Mesothelial cell of epicardium (in vitro differentiated cells): ENCODE measurements around the gene NUP155. TPM values are rescaled to one million over a fixed set of nuclear protein-coding genes. Genes with fewer than 3 reads are reported as not detected.
A peak's percentile ranks its signal among the peaks of the same experiment; 100 is the strongest.
"Not testable (repeated sequence)": the region's sequence is repeated elsewhere in the genome, so short reads cannot be mapped to it uniquely, and the experiment has no call there.

Source experiments
- DNase-seq, 2 experiments: peaks; one replicate each; pipeline ENCODE4 v3.0.0; 2021; ENCODE audit warnings: low spot score in 2 of 2; ENCODE audit not compliant: unreplicated experiment in 2 of 2
- H3K27ac Mint-ChIP-seq: 2 replicates; pipeline ENCODE4 v1.8.0; 2021; ENCODE audit warnings: mixed read lengths
- H3K27me3 Mint-ChIP-seq: 2 replicates; pipeline ENCODE4 v1.8.0; 2021; ENCODE audit warnings: low read depth, mixed read lengths
- H3K36me3 Mint-ChIP-seq: 2 replicates; pipeline ENCODE4 v1.8.0; 2021; ENCODE audit warnings: mixed read lengths
- H3K4me1 Mint-ChIP-seq: 2 replicates; pipeline ENCODE4 v1.8.0; 2021; ENCODE audit warnings: mixed read lengths
- H3K4me3 Mint-ChIP-seq: 2 replicates; pipeline ENCODE4 v1.8.0; 2021; ENCODE audit warnings: mild to moderate bottlenecking, moderate library complexity, mixed read lengths
- H3K9me3 Mint-ChIP-seq: 2 replicates; pipeline ENCODE4 v1.8.0; 2021; ENCODE audit warnings: mixed read lengths
- total RNA-seq: library from RNA; stranded (reverse); gene quantifications from 3 replicates; pipeline ENCODE4 v1.2.1, GENCODE V29; 2021
- TF ChIP-seq, protein P1 (sequence below): fragments of 200-600 bp; sonication (generic); IDR thresholded peaks from one replicate; pipeline ENCODE4 v1.5.0; 2021; ENCODE audit warnings: antibody characterized with exemption; ENCODE audit not compliant: unreplicated experiment

Gene NUP155
- total RNA-seq, 1 donor from 2014 or later = 32.9 TPM

DNA sequence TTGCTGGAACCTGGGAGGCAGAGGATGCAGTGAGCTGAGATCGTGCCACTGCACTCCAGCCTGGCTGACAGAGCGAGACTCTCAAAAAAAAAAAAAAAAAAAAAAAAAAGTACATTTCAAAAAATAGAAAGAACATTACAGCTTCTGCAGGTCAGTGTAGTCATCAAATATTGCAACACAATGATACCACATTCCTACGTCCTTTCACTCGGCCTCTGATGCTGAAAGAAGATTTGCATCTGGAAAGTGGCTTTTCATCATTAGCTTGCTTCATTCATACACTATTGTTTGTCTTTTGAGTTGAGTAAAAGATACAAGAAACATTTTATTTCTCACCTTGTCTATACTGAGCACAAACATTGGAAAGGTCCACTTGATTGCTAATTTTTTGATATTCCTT, 62.1 kb downstream of the NUP155 start:
- Mint-ChIP-seq H3K27ac (no peak overlapping the region), H3K4me1 (no peaks in the 10 kb centered on the region), H3K4me3 (no peak overlapping the region), H3K27me3 (no peaks in the 10 kb centered on the region), H3K36me3 (peaks cover 37% of the 10 kb centered on the region), H3K9me3 (no peaks in the 10 kb centered on the region)
- TF ChIP-seq, protein P1, sequence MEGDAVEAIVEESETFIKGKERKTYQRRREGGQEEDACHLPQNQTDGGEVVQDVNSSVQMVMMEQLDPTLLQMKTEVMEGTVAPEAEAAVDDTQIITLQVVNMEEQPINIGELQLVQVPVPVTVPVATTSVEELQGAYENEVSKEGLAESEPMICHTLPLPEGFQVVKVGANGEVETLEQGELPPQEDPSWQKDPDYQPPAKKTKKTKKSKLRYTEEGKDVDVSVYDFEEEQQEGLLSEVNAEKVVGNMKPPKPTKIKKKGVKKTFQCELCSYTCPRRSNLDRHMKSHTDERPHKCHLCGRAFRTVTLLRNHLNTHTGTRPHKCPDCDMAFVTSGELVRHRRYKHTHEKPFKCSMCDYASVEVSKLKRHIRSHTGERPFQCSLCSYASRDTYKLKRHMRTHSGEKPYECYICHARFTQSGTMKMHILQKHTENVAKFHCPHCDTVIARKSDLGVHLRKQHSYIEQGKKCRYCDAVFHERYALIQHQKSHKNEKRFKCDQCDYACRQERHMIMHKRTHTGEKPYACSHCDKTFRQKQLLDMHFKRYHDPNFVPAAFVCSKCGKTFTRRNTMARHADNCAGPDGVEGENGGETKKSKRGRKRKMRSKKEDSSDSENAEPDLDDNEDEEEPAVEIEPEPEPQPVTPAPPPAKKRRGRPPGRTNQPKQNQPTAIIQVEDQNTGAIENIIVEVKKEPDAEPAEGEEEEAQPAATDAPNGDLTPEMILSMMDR = no peak
- DNase-seq = no peak

DNA sequence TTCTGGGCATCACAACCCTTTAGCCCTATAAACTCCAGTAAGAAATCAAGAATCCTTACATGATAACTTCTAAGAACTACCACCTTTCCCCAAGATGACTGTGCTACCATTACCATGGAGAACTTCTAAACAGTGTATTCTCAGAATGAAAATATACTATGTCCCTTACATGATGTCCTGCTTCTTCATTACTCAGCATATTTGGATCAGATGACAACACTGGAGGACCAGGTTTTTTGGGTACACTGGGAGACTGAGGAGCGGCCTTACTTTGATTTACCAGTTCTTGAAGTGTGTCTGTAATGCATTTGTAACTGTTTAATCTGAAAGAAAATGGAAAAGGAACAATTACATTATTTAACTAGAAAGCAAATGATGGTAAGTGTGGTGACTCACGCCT, 66.0 kb downstream of the NUP155 start:
- Mint-ChIP-seq H3K36me3 (peaks cover 33% of the 10 kb centered on the region), H3K4me3 (no peak overlapping the region), H3K4me1 (no peaks in the 10 kb centered on the region), H3K27ac (no peak overlapping the region), H3K27me3 (no peaks in the 10 kb centered on the region), H3K9me3 (no peaks in the 10 kb centered on the region)
- no peak for DNase-seq
- TF ChIP-seq, protein P1 = no peak

DNA sequence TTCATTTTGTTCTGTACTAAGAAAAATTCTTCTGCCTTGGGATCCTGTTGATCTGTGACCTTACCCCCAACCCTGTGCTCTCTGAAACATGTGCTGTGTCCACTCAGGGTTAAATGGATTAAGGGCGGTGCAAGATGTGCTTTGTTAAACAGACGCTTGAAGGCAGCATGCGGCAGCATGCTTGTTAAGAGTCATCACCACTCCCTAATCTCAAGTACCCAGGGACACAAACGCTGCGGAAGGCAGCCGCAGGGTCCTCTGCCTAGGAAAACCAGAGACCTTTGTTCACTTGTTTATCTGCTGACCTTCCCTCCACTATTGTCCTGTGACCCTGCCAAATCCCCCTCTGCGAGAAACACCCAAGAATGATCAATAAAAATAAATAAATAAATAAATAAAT, 74.6 kb downstream of the NUP155 start:
- DNase-seq, H3K4me3 Mint-ChIP-seq, H3K27me3 Mint-ChIP-seq, H3K4me1 Mint-ChIP-seq, H3K9me3 Mint-ChIP-seq, H3K27ac Mint-ChIP-seq: not testable (repeated sequence)
- H3K36me3 Mint-ChIP-seq = peaks cover 36% of the 10 kb centered on the region

DNA sequence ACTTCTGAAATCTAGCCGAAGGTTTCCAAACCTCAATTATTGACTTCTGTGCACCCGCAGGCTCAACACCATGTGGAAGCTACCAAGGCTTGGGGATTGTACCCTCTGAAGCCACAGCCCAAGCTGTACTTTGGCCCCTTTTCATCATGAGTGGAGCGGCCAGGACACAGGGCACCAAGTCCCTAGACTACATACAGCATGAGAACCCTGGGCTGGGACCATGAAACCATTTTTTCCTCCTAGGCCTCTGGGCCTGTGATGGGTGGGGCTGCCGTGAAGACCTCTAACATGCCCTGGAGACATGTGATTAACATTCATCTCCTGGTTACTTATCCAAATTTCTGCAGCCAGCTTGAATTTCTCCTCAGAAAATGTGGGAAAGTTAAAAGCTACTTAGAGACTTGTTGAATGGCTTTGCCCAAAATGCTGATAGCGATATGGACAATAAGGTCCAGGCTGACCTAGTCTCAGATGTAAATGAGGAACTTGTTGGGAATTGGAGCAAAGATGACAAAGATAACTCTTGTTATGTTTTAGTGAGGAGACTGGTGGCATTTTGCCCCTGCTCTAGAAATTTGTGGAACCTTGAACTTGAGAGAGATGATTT, 87.6 kb downstream of the NUP155 start:
- DNase-seq = no peak
- no peak overlapping the region for H3K4me3 Mint-ChIP-seq
- H3K27ac Mint-ChIP-seq = no peak overlapping the region
- no peaks in the 10 kb centered on the region for H3K27me3 Mint-ChIP-seq
- TF ChIP-seq, protein P1 = no peak
- H3K4me1 Mint-ChIP-seq = no peaks in the 10 kb centered on the region
- H3K9me3 Mint-ChIP-seq = peaks cover 54% of the 10 kb centered on the region
- peaks cover 18% of the 10 kb centered on the region for H3K36me3 Mint-ChIP-seq

DNA sequence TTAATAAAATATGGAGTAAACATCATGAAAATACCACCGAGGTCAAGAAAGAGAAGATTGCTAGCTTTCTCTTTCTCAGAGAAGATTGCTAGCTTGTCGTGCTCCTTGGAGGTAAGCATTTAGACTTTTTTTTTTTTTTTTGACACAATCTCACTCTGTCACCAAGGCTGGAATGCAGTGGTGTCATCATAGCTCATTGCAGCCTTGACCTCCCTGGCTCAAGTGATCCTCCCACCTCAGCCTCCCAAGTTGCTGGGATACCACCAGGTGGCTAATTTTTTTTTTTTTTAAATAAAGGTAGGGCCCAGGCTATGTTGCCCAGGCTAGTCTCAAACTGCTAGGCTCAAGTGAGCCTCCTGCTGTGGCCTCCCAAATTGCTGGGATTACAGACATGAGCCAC, 95.4 kb downstream of the NUP155 start:
- TF ChIP-seq, protein P1 = no peak
- Mint-ChIP-seq H3K27ac (no peak overlapping the region), H3K36me3 (peaks cover 3% of the 10 kb centered on the region)

DNA sequence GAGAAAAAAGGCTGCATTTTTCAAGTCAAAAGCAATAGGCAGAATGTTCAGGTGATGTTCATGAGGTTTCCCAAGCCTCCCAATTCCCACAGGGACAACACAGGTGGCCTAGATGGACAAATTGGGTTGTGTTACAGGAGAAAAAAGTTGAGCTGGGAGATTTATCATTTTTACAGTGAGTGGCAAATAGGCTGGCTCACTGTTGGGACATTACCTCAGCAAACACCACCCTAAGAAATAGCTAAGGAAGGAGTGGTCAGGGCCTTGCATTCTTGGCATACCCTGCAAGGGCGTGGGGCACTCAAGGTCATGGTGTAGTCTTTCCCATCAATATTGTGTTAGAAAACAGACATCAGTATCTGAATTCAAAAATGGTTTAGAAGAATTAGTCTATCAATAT, 98.4 kb downstream of the NUP155 start:
- TF ChIP-seq, protein P1 = no peak
- peak overlapping the region; percentile 60 for H3K27ac Mint-ChIP-seq
- DNase-seq = no peak

More for the DNA sequence above, 95.4 kb downstream of the NUP155 start:
- Mint-ChIP-seq H3K4me1 (peaks cover 5% of the 10 kb centered on the region), H3K27me3 (no peaks in the 10 kb centered on the region), H3K4me3 (no peak overlapping the region), H3K9me3 (peaks cover 26% of the 10 kb centered on the region)
- DNase-seq = no peak

DNA sequence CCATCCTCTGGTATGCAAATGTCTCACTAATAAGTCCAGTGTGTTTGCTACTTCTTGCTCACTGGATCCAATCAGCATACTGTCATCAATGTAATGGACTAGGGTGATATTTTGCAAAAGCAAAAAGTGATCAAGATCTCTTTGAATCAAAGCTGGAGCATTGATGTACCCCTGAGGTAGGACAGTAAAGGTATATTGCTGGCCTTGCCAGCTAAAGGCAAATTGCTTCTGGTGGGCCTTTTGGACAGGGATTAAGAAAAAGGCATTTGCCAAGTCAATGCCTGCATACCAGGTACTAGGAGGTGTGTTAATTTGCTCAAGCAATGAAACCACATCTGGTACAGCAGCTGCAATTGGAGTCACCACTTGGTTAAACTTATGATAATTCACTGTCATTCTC, 102.8 kb downstream of the NUP155 start:
- H3K27me3 Mint-ChIP-seq, H3K36me3 Mint-ChIP-seq, DNase-seq, H3K4me1 Mint-ChIP-seq, H3K27ac Mint-ChIP-seq, H3K4me3 Mint-ChIP-seq: not testable (repeated sequence)
- peaks cover 37% of the 10 kb centered on the region for H3K9me3 Mint-ChIP-seq

More for the DNA sequence above, 98.4 kb downstream of the NUP155 start:
- no peaks in the 10 kb centered on the region for H3K36me3 Mint-ChIP-seq
- H3K9me3 Mint-ChIP-seq = peaks cover 18% of the 10 kb centered on the region
- peaks cover 5% of the 10 kb centered on the region for H3K4me1 Mint-ChIP-seq
- H3K4me3 Mint-ChIP-seq = no peak overlapping the region
- no peaks in the 10 kb centered on the region for H3K27me3 Mint-ChIP-seq
